ENCODE measurements around the gene CYP4A11. TPM values are rescaled to one million over a fixed set of nuclear protein-coding genes. Genes with fewer than 3 reads are reported as not detected.
"Not testable (repeated sequence)": the region's sequence is repeated elsewhere in the genome, so short reads cannot be mapped to it uniquely, and the experiment has no call there.

Gene CYP4A11, protein sequence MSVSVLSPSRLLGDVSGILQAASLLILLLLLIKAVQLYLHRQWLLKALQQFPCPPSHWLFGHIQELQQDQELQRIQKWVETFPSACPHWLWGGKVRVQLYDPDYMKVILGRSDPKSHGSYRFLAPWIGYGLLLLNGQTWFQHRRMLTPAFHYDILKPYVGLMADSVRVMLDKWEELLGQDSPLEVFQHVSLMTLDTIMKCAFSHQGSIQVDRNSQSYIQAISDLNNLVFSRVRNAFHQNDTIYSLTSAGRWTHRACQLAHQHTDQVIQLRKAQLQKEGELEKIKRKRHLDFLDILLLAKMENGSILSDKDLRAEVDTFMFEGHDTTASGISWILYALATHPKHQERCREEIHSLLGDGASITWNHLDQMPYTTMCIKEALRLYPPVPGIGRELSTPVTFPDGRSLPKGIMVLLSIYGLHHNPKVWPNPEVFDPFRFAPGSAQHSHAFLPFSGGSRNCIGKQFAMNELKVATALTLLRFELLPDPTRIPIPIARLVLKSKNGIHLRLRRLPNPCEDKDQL
- total RNA-seq = not detected
- long read RNA-seq = 0 reads

DNA sequence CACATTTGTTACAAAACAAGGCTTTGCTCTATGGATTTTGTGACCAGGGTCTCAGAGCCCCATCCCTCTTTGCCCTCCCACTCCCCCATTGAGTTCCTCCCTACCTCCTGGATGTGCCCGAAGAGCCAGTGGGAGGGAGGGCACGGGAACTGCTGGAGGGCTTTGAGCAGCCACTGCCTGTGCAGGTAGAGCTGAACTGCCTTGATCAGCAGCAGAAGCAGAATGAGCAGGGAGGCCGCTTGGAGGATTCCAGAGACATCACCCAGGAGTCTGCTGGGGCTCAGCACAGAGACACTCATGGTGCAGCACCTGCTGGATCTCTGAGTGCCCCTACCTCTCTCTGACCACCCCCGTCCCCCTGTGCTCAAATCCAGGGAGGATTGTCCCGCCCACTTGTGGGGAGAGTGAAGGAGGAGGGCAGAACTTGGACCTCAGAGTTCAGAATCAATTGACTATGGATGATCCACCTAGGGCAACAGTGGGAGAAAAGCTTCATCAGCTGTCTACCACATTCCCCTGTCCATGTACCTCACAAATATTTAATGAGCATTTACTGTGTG is at the start of gene CYP4A11:
Gene CYP4A11 (minus strand): TSS at position 342 of the 560 bp plus-strand sequence. CDS start 43 bp downstream, at position 299.
- H3K4me3 ChIP-seq = no peak within 1 kb of the TSS
- H3K27ac ChIP-seq = peak within 1 kb of the TSS; percentile 4
- ATAC-seq (peak in 1 of 2 donors; percentile 17), DNase-seq (no peak)
- H3K36me3 ChIP-seq = no peaks in the 10 kb centered on the region
- TF ChIP-seq, protein P1, sequence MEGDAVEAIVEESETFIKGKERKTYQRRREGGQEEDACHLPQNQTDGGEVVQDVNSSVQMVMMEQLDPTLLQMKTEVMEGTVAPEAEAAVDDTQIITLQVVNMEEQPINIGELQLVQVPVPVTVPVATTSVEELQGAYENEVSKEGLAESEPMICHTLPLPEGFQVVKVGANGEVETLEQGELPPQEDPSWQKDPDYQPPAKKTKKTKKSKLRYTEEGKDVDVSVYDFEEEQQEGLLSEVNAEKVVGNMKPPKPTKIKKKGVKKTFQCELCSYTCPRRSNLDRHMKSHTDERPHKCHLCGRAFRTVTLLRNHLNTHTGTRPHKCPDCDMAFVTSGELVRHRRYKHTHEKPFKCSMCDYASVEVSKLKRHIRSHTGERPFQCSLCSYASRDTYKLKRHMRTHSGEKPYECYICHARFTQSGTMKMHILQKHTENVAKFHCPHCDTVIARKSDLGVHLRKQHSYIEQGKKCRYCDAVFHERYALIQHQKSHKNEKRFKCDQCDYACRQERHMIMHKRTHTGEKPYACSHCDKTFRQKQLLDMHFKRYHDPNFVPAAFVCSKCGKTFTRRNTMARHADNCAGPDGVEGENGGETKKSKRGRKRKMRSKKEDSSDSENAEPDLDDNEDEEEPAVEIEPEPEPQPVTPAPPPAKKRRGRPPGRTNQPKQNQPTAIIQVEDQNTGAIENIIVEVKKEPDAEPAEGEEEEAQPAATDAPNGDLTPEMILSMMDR (IDR thresholded peaks at IDR 0.05) = no peak
- H3K4me1 ChIP-seq = no peaks in the 10 kb centered on the region
- intact Hi-C loops (cut with DNase I) = no loop called here
- H3K27me3 ChIP-seq (ENCODE audit: low read depth) = no peaks in the 10 kb centered on the region
- H3K9me3 ChIP-seq = no peaks in the 10 kb centered on the region

DNA sequence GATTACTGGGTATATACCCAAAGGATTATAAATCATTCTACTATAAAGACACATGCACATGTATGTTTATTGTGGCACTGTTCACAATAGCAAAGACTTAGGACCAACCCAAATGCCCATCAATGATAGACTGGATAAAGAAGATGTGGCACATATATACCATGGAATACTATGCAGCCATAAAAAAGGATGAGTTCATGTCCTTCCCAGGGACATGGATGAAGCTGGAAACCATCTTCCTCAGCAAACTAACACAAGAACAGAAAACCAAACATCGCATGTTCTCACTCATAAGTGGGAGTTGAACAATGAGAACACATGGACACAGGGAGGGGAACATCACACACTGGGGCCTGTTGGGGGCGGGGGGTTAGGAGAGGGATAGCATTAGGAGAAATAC is 49.3 kb upstream of the CYP4A11 start:
- not testable (repeated sequence) for H3K4me3 ChIP-seq; ATAC-seq; DNase-seq; H3K4me1 ChIP-seq; H3K36me3 ChIP-seq; H3K27me3 ChIP-seq (ENCODE audit: low read depth); H3K27ac ChIP-seq; H3K9me3 ChIP-seq
- intact Hi-C loops (cut with DNase I) = loop anchor here (10.0 kb wide), 1 partner anchor 246 kb away; no protein-coding TSS in a partner anchor

DNA sequence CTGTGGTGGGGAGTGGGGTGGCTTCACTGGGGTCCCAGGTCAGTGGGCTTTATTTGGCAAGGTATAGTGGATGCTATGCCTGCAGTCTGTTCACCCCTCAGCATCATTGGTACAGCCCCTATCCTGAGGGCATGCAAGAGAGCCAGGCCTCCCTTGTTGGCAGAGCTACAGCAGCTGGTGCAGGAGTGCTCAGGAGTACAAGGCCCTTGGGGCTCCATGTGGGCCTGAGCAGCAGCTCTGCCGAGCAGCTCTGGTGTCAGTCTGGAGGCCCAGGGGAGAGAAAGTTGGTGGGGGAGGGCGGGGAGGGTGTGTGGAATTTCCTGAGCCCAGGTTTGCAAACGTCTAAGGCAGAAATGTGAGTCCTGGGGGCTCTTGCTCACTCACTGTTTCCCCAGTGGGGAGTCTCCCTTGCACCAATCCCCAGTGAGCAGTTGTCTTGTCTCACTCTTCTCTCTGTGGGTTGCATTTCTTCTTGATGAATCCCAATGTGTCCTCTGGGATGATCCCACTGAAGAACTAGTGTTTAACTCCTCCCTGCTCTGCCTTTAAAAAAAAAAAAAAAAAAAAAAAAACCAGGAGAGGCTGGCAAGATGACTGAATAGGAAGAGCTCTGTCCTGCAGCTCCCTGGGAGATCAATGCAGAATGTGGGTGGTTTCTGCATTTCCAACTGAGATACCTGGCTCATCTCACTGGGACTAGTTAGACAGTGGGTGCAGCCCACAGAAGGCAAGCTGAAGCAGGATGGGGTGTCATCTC is 42.7 kb upstream of the CYP4A11 start:
- Histone ChIP-seq H3K36me3 (no peaks in the 10 kb centered on the region), H3K4me1 (no peaks in the 10 kb centered on the region), H3K27ac (no peak overlapping the region), H3K4me3 (no peak overlapping the region), H3K9me3 (peaks cover 4% of the 10 kb centered on the region), H3K27me3 (ENCODE audit: low read depth) (no peaks in the 10 kb centered on the region)
- DNase-seq = no peak
- TF ChIP-seq, protein P1 (IDR thresholded peaks at IDR 0.05) = no peak
- ATAC-seq = no peak
- intact Hi-C loops (cut with DNase I) = no loop called here

DNA sequence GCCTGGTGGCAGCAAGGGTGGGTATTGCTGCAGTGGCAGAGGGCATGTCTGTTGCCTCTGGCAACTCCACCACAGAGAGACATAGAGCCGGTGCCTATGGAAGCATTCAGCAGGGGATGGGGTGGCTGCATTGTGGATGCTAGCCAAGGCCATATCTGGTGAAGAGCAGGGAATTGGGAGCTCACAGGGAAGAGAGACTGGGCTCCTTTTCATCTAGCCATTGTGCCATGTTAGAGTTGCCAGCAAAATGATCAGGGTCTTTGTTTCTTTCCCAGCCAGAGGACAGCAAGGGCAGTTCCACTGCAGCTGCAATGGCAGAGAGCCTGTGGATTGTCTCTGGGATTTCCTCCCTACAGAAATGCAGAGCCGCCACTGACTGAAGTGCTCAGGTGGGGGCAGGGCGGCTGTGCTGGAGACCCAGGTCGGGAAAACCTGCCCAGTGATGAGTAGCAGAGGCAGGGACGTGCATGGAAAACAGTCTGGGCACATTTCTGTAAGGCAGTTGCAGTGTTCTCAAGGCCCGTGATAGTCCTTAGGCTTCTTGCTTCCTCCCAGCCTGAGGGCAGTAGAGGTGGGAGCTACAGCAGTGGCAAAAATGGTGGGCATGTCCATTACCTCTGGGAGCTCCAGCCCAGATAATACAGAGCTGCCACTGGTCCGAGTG is 42.0 kb upstream of the CYP4A11 start:
- Histone ChIP-seq H3K36me3 (no peaks in the 10 kb centered on the region), H3K4me3 (no peak overlapping the region), H3K4me1 (no peaks in the 10 kb centered on the region), H3K9me3 (peaks cover 4% of the 10 kb centered on the region), H3K27me3 (ENCODE audit: low read depth) (no peaks in the 10 kb centered on the region), H3K27ac (no peak overlapping the region)
- ATAC-seq = no peak
- intact Hi-C loops (cut with DNase I) = no loop called here
- TF ChIP-seq, protein P1 (IDR thresholded peaks at IDR 0.05) = no peak
- DNase-seq = no peak

DNA sequence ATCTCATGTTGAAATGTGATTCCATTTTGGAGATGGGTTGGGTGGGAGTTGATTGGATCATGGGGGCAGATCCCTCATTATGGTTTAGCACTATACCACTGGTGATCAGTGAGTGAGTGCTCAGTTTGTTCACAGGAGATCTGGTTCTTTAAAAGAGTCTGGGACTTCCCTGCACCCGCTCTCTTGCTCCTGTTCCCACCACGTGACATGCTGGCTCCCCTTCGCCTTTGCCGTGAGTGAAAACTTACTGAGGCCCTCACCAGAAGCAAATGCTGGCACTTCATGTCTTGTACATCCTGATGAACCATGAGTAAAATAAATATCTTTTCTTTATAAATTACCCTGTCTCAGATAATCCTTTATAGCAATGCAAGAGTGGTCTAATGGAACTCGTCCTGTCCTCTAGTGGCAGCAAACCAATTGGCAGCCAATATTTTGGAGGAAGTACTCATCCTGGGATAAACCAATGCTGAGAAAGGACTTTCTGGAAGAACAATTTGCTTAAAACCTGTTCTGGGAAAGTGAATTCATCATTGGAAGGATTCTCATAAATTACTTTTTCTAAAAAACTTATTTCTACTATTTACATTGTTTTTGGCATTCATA is 27.8 kb upstream of the CYP4A11 start:
- TF ChIP-seq, protein P1 (IDR thresholded peaks at IDR 0.05) = no peak
- ATAC-seq = no peak
- H3K4me3 ChIP-seq = no peak overlapping the region
- no peak for DNase-seq
- H3K9me3 ChIP-seq = no peaks in the 10 kb centered on the region
- H3K27ac ChIP-seq = no peak overlapping the region
- H3K27me3 ChIP-seq (ENCODE audit: low read depth) = no peaks in the 10 kb centered on the region
- intact Hi-C loops (cut with DNase I) = no loop called here
- H3K36me3 ChIP-seq = no peaks in the 10 kb centered on the region
- no peaks in the 10 kb centered on the region for H3K4me1 ChIP-seq

DNA sequence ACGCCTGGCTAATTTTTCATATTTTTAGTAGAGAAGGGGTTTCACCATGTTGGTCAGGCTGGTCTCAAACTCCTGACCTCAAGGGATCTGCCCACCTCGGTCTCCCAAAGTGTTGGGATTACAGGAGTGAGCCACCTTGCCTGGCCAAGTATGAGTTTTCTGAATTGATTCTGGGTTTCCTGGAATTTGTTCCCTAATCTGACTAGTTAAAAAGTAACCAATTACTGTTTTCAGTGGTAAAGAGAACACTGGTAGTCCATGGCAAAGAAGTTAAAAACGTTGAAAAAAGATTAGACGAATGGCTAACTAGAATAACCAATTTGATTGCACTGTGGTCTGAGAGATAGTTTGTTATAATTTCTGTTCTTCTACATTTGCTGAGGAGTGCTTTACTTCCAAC is 21.0 kb upstream of the CYP4A11 start:
- H3K36me3 ChIP-seq; ATAC-seq; DNase-seq; H3K27ac ChIP-seq; intact Hi-C loops (cut with DNase I); H3K4me3 ChIP-seq; H3K9me3 ChIP-seq; H3K4me1 ChIP-seq; H3K27me3 ChIP-seq (ENCODE audit: low read depth): not testable (repeated sequence)

Measured in lower lobe of right lung (tissue), 2 donors.